HG03558 (cell line): ENCODE data around the gene TMPRSS11A.

Experiments
- ATAC-seq: cut with Tn5 transposase; IDR thresholded peaks from one replicate; pipeline ENCODE4 v1.9.1; 2021; ENCODE audit warnings: moderate number of reproducible peaks; ENCODE audit not compliant: unreplicated experiment; ENCODE audit errors: extremely low read depth

The TMPRSS11A gene, protein sequence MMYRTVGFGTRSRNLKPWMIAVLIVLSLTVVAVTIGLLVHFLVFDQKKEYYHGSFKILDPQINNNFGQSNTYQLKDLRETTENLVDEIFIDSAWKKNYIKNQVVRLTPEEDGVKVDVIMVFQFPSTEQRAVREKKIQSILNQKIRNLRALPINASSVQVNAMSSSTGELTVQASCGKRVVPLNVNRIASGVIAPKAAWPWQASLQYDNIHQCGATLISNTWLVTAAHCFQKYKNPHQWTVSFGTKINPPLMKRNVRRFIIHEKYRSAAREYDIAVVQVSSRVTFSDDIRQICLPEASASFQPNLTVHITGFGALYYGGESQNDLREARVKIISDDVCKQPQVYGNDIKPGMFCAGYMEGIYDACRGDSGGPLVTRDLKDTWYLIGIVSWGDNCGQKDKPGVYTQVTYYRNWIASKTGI

DNA sequence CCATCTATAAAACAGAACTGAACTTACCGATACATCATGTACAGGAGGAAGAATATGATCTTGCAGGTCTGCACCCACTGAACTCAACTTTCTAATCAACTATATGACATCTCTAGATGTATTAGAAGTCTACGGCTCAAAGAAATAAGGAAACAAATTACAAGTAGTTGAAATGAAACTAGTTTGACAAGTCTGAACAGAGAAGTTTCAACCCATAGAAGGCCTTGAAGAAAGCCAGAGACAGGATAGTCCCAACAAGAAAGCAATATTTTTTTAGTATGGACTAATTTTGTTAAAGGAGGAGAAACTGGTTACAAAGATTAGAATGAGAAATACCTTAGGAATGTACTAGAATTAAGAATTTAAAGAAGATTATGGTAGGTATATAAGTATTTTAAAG, at the start of gene TMPRSS11A:
Gene TMPRSS11A (minus strand): TSS at position 138 of the 400 bp plus-strand sequence. CDS start 100 bp downstream, at position 38.
- ATAC-seq, result no peak

GRCh38 chr4:68011684-68012083, 48.4 kb upstream of the TMPRSS11A start:
- ATAC-seq, result no peak

DNA sequence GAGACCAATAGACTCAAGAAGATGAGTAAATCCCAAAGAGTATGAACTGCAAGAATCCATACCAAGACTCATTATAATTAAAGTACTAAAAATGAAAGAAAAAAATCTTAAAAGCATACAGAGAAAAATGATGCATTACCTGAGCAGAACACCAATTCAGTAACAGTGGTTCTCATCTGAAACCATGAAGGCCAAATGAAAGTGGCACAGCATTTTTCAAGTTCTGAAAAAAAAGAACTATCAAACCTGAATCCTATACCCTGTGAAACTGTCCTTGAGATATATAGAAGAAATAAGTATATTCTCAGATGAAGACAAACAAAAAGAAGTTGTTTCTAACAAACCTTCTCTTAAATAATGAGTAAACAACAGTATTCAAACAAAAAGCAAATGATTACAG, 39.6 kb upstream of the TMPRSS11A start:
- no peak for ATAC-seq

DNA sequence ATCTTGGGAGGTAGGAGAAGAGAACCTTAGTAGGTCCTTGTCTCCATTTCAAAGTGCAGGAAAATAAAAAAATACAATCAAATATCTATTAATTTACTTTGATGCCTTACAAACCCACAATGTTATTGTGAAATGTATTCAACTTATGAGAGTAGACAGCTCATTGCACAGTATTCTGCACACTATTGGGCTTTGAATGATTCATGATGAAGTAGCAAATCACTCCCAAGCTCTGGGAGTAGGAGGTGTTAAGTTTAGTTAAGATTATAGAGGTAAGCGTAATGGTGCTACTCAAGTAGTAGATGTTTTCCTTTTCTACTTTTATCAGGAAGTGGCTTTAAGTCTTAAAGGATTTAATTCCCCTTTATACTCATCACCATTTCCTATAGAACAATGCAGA, 32.8 kb upstream of the TMPRSS11A start:
- ATAC-seq, result no peak

GRCh38 chr4:67988991-67989390, 25.7 kb upstream of the TMPRSS11A start:
- ATAC-seq, result no peak

DNA sequence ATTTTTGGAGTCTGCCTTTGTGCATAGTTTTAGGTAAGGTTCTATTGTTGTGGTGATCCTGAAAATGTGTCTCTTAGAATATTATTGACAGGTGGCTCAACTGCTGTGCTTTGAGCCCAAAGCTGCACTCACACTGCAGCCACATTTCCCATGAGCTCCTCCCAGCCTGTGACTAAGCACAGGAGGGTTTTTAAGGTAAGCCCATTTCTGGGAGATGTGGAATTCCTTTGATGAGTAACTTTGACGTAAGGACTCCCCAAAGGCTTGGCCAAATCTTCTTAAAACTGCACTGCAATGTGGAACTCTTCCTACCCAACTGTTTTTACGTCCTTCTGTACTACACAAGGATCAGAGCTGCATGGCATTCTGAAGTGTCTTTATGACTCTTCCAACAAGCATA, 20.0 kb upstream of the TMPRSS11A start:
- ATAC-seq, result no peak

DNA sequence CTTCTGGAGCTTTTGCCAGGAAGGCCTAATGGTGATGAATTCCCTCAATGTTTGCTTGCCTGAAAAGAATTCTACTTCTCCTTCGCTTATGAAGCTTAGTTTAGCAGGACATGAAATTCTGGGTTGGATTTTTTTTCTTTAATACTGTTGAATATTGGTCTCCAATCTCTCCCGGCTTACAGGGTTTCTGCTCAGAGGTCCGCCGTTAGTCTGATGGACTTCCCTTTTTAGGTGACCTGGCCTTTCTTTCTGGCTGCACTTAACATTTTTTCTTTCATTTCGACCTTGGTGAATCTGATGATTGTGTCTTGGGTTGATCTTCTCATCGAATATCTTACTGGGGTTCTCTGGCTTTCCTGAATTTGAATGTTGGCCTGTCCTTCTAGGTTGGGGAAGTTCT, 17.2 kb upstream of the TMPRSS11A start:
- ATAC-seq, result no peak

- ATAC-seq, result no peak
These were observed 10.3 kb upstream of the TMPRSS11A start for GRCh38 chr4:67973608-67974007.

GRCh38 chr4:67954890-67955289, 8.4 kb downstream of the TMPRSS11A start:
- ATAC-seq, result no peak

GRCh38 chr4:67941074-67941473, 22.2 kb downstream of the TMPRSS11A start:
- ATAC-seq, result no peak

- no peak for ATAC-seq
These were observed 22.8 kb downstream of the TMPRSS11A start for GRCh38 chr4:67940506-67940905.

DNA sequence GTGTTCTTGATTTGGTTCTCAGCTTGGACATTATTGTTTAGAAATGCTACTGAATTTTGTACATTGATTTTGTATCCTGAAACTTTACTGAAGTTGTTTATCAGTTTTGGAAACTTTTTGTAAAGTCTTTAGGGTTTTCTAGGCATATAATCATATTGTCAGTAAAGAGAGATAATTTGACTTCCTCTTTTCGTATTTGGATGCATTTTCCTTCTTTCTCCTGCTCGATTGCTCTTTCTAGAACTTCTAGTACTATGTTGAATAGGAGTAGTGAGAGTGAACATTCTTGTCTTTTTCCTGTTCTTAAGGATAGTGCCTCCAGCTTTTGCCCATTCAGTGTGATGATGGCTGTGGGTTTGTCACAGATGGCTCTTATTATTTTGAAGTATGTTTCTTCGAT, 24.1 kb downstream of the TMPRSS11A start:
- ATAC-seq, result no peak

DNA sequence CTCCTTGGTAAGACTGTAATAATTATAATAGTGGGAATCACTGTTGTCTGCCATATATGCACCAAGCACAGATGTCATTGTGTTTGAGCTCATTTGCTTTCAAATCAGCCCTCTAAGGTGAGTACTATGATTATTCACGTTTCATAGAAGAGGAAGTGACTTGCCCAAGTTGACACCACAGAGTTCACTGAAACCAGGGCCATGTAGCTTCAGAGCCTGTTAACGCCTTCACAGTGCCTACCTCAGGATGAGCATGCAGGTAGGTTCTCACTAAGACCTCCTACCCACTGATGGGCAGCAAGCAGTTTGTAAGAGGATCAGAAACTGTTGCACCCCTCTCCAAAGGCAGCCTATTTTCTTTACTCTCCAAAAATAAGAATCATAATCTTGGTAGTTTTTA, 27.4 kb downstream of the TMPRSS11A start:
- ATAC-seq, result no peak

DNA sequence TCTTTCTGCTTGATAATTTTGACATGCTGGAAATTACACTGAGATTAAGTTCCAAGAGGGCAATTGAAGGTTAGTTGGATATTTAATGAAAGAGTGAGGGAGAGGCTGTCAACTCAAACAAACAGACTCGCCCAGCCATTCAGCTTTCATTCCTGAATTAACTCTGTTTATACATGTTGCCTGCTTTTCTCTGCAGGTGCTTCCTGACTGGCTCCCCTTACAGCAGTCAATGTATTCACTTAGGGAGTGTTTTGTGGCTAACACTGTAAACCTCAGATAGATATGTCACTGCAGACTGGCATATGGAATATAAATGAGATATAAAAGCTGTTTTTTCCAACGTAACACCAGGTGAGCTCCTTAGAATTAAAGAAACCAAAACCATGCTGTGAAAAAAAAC, 28.7 kb downstream of the TMPRSS11A start:
- no peak for ATAC-seq

GRCh38 chr4:67933755-67934154, 29.5 kb downstream of the TMPRSS11A start:
- no peak for ATAC-seq

DNA sequence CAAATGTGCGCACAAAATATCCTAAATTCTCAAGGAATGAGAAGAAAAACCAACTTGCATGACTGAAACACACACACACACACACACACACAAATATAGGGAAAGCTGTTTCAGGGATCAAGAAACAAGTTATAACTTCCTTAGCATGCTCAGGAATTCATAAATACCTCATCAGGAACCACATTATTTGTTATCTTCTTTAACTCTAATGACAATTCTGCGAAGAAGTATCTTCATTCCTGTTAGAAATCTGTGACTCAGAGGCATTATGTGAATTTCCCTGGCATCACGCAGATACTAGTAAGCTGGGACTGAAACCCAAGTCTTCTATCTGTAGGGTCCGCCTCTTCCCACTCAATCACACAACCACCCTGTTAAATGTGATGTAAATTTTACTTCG, 30.3 kb downstream of the TMPRSS11A start:
- no peak for ATAC-seq

DNA sequence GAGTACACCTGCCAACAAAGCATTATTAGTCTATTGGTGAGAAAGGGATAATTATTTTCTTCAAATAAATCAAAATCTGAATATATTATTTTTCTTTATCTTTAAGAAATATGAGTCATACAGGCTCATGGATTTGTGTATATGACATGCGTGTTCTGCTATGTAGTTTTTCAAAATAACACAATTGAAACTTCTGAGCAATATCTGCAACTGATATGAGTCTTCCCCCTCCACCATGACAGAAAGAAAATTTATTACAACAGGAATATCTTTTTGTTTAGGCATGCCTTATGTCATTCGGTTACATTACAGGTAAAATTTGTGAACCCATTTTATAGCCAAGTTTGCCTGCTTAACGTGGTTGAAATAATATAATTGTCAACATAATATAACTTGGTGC, 32.0 kb downstream of the TMPRSS11A start:
- ATAC-seq, result no peak

GRCh38 chr4:67929426-67929825, 33.9 kb downstream of the TMPRSS11A start:
- ATAC-seq, result no peak

DNA sequence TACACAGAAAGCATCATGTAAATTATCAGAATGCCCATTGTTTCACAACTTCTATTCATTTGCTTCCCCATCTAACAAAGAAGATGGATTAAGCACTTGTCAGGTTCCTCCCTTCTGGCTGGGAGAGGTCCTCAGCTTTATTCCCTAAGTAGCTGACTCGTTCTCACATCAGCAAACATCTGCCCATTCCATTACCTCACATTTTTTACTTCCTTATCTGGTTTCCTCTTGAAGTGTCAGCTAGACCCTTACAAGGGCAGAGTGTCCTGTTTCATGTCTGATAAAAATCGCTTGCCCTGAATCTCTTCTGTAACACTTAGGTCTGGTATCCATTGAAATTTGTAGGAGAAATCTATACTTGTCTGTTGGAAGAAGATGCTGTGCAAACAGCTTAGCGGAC, 34.7 kb downstream of the TMPRSS11A start:
- ATAC-seq, result no peak

DNA sequence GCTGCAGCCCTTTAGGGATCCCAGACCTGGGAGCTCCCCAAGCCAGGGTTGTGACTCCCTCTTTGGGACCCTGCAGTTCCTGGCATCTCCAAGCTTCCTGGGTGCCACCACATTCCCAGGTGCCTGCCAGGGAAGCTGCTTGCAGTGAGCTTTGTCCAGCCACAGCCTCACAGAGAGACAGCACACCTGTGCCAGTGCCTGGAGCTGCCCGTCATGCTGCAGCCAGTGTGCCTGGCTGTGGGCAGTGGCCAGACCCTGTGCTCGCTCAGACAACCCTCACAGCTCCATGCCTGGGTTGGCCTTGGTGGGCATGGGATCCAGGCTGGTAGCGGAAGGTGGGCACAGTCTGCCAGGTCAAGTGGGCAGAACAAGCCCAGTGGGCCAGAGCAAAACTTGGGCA, 36.0 kb downstream of the TMPRSS11A start:
- ATAC-seq, result no peak

- ATAC-seq, result no peak
These were observed 36.8 kb downstream of the TMPRSS11A start for GRCh38 chr4:67926485-67926884.

- ATAC-seq, result no peak
These were observed 40.6 kb downstream of the TMPRSS11A start for GRCh38 chr4:67922697-67923096.
